SKM-1 treated with dmso at 0.1 percent for 144 hours (cell line): ENCODE data around the gene B2M.
"Not testable (repeated sequence)": the region's sequence is repeated elsewhere in the genome, so short reads cannot be mapped to it uniquely, and the experiment has no call there.

Experiments
- DNase-seq: peaks from one replicate; lab custom pipeline; 2025; ENCODE audit not compliant: unreplicated experiment; lab: John Stamatoyannopoulos, UW

The B2M gene

DNA sequence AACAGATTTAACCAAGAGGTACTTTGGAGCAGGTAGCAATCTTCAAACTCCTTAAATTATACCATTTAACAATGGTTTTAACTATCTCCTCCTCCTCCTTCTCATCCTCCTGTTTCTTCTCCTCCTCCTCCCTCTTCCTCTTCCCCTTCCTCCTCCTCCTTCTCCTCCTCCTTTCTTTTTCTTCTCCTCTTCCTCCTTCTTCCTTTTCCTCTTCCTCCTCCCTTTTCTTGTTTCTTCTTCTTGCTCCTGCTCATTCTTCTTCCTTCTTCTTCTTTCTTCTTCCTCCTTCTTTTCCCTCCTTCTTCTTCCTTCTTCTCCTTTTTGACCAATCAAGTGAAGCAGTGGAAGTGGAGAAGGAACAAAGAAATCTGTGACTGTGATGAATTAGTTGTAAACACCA, 14.3 kb upstream of the B2M start:
- DNase-seq, result no peak

DNA sequence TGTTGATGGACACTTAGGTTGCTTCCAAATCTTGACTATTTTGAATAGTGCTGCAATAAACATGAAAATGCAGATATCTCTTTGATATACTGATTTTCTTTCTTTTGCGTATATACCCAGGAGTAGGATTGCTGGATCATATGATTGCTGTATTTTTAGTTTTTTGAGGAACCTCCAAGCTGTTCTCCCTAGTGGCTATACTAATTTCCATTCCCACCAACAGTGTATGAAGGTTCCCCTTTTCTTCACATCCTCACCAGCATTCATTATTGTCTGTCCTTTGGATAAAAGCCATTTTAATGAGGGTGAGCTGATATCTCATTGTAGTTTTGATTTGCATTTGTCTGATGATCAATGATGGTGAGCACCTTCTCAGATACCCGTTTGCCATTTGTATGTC, 12.7 kb upstream of the B2M start:
- peak; percentile 35 for DNase-seq

DNA sequence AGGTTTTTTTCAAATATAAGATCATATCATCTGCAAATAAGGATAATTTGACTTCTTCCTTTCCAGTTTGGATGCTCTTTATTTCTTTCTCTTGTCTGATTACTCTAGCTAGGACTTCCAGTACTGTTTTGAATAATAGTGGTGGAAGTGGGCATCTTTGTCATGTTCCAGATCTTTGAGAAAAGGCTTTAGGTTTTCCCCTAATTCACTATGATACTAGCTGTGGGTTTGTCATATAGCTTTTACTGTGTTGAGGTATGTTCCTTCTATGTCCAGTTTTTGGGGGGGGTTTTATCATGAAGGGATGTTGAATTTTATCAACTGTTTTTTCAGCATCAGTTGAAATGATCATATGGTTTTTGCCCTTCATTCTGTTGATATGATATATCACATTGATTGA, 10.6 kb upstream of the B2M start:
- not testable (repeated sequence) for DNase-seq

GRCh38 chr15:44705986-44706385, 5.3 kb upstream of the B2M start:
- no peak for DNase-seq

DNA sequence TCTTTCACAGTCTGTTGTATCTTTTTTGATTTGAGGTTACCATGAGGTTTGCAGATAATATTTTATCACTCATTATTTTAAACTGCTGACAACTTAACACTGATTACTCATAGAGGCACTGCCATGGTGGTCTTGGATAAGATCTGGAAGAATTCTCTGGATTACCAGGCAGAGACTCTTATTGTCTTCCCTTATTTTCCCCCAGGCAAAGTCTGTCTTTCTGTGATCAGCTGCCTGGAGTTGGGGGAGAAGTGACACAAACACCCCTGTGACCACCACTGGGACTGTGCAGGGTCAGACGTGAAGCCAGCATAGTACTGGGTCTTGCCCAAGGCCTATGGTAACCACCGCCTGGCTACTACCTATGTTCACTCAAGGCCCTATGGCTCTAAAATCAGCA, 4.9 kb upstream of the B2M start:
- DNase-seq, result no peak

- DNase-seq, result no peak
Measured at GRCh38 chr15:44706946-44707636, 4.2 kb upstream of the B2M start.

- DNase-seq, result peak; percentile 84
Measured at GRCh38 chr15:44710236-44711095, 851 bp upstream of the B2M start.

GRCh38 chr15:44711743-44712345, 527 bp downstream of the B2M start:
- DNase-seq, result peak; percentile 51

- DNase-seq, result peak; percentile 52
Measured at GRCh38 chr15:44712346-44713005, 1.2 kb downstream of the B2M start.

DNA sequence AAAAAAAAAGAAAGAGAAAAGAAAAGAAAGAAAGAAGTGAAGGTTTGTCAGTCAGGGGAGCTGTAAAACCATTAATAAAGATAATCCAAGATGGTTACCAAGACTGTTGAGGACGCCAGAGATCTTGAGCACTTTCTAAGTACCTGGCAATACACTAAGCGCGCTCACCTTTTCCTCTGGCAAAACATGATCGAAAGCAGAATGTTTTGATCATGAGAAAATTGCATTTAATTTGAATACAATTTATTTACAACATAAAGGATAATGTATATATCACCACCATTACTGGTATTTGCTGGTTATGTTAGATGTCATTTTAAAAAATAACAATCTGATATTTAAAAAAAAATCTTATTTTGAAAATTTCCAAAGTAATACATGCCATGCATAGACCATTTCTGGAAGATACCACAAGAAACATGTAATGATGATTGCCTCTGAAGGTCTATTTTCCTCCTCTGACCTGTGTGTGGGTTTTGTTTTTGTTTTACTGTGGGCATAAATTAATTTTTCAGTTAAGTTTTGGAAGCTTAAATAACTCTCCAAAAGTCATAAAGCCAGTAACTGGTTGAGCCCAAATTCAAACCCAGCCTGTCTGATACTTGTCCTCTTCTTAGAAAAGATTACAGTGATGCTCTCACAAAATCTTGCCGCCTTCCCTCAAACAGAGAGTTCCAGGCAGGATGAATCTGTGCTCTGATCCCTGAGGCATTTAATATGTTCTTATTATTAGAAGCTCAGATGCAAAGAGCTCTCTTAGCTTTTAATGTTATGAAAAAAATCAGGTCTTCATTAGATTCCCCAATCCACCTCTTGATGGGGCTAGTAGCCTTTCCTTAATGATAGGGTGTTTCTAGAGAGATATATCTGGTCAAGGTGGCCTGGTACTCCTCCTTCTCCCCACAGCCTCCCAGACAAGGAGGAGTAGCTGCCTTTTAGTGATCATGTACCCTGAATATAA, 2.0 kb downstream of the B2M start:
- DNase-seq, result no peak

DNA sequence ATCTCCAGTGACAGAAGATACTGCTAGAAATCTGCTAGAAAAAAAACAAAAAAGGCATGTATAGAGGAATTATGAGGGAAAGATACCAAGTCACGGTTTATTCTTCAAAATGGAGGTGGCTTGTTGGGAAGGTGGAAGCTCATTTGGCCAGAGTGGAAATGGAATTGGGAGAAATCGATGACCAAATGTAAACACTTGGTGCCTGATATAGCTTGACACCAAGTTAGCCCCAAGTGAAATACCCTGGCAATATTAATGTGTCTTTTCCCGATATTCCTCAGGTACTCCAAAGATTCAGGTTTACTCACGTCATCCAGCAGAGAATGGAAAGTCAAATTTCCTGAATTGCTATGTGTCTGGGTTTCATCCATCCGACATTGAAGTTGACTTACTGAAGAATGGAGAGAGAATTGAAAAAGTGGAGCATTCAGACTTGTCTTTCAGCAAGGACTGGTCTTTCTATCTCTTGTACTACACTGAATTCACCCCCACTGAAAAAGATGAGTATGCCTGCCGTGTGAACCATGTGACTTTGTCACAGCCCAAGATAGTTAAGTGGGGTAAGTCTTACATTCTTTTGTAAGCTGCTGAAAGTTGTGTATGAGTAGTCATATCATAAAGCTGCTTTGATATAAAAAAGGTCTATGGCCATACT, 4.0 kb downstream of the B2M start:
- no peak for DNase-seq

DNA sequence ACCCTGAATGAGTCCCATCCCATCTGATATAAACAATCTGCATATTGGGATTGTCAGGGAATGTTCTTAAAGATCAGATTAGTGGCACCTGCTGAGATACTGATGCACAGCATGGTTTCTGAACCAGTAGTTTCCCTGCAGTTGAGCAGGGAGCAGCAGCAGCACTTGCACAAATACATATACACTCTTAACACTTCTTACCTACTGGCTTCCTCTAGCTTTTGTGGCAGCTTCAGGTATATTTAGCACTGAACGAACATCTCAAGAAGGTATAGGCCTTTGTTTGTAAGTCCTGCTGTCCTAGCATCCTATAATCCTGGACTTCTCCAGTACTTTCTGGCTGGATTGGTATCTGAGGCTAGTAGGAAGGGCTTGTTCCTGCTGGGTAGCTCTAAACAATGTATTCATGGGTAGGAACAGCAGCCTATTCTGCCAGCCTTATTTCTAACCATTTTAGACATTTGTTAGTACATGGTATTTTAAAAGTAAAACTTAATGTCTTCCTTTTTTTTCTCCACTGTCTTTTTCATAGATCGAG, 4.5 kb downstream of the B2M start:
- no peak for DNase-seq

DNA sequence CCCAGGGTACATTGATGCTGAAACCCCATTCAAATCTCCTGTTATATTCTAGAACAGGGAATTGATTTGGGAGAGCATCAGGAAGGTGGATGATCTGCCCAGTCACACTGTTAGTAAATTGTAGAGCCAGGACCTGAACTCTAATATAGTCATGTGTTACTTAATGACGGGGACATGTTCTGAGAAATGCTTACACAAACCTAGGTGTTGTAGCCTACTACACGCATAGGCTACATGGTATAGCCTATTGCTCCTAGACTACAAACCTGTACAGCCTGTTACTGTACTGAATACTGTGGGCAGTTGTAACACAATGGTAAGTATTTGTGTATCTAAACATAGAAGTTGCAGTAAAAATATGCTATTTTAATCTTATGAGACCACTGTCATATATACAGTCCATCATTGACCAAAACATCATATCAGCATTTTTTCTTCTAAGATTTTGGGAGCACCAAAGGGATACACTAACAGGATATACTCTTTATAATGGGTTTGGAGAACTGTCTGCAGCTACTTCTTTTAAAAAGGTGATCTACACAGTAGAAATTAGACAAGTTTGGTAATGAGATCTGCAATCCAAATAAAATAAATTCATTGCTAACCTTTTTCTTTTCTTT, 5.8 kb downstream of the B2M start:
- no peak for DNase-seq

- no peak for DNase-seq
Measured at GRCh38 chr15:44718180-44718926, 7.0 kb downstream of the B2M start.

- DNase-seq, result no peak
Measured at GRCh38 chr15:44718927-44719292, 7.6 kb downstream of the B2M start.

DNA sequence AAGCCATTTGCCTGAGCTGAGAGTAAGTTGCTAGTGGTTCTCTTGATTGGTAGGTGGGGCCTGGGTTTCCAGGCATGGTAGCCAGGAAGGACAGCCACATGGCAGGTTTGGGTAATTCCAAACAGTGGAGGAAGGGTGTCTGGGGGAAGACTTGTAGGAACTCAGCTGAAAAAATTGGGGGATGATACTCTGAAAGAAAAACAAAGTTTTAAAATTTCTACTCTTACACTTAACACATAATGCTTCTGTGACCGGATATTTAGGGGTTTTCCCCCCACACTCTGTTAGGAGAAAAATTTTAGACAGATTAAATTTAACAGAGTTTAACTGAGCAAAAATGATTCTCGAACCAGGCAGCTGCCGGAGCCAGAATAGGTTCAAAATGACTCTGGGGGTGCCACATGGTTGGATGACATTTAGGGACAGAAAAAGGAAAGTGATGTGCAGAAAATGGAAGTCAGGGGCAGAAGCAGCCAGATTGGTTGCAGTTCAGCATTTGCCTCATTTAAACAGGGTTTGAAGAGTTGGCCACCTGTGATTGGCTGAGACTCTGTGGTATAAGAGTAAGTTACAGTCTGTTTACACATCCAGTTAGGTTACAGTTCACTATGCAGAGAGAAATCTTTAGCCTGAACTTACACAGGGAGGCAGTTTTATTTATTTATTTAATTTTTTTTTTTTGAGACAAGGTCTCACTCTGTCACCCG, 8.1 kb downstream of the B2M start:
- peak; percentile 25 for DNase-seq

- not testable (repeated sequence) for DNase-seq
Measured at GRCh38 chr15:44720000-44720435, 8.7 kb downstream of the B2M start.
